Right atrium auricular region (tissue), 2 donors: Measurements from ENCODE around the gene WDPCP. TPM values are rescaled to one million over a fixed set of nuclear protein-coding genes. Genes with fewer than 3 reads are reported as not detected.

Experiments used
- DNase-seq: peaks from one replicate; pipeline ENCODE4 v3.0.0-alpha.2; 2019; ENCODE audit warnings: low spot score
- H3K27ac ChIP-seq, 2 donors: fragments of 200-600 bp; sonication (generic); 1 replicate in 1 of 2; 2 replicates in 1 of 2; pipeline ENCODE4 v1.5.1; 2016 to 2019
- H3K27me3 ChIP-seq, 2 donors: fragments of 200-600 bp; sonication (generic); one replicate each; pipeline versions ENCODE4 v1.5.1 to v1.6.0; 2017 to 2019
- H3K36me3 ChIP-seq: fragments of 200-600 bp; sonication (generic); one replicate; pipeline ENCODE4 v1.5.1; 2016
- H3K4me1 ChIP-seq, 2 donors: fragments of 200-600 bp; sonication (generic); one replicate each; pipeline versions ENCODE4 v1.5.1 to v1.6.0; 2017 to 2019
- H3K4me3 ChIP-seq, 2 donors: fragments of 200-600 bp; sonication (generic); 1 replicate in 1 of 2; 2 replicates in 1 of 2; pipeline ENCODE4 v1.5.1; 2017 to 2019; ENCODE audit warnings: mild to moderate bottlenecking in 1 of 2, moderate library complexity in 1 of 2
- H3K9me3 ChIP-seq, 2 donors: fragments of 200-600 bp; sonication (generic); one replicate each; pipeline ENCODE4 v1.5.1; 2019
- total RNA-seq, 2 donors: library from RNA; depleted of rRNA; stranded (reverse); fragments of >200 nt; gene quantifications; one replicate each; pipeline ENCODE4 v1.1.0, GENCODE V29; 2016
- TF ChIP-seq, protein P1 (sequence below), 2 donors: fragments of 200-600 bp; sonication (generic); IDR thresholded peaks; one replicate each; pipeline ENCODE4 v1.5.1; 2019; ENCODE audit warnings: antibody characterized with exemption in 2 of 2

WDPCP gene
- total RNA-seq, 2 donors from 2014 or later = 8.7 to 12.6 TPM

- no peak for DNase-seq
- H3K4me1 ChIP-seq = no peaks in the 10 kb centered on the region
- peaks cover 5 to 48% of the 10 kb centered on the region in 2 donors for H3K9me3 ChIP-seq
- H3K27me3 ChIP-seq = no peaks in the 10 kb centered on the region
- H3K27ac ChIP-seq = no peak overlapping the region
- TF ChIP-seq, protein P1, sequence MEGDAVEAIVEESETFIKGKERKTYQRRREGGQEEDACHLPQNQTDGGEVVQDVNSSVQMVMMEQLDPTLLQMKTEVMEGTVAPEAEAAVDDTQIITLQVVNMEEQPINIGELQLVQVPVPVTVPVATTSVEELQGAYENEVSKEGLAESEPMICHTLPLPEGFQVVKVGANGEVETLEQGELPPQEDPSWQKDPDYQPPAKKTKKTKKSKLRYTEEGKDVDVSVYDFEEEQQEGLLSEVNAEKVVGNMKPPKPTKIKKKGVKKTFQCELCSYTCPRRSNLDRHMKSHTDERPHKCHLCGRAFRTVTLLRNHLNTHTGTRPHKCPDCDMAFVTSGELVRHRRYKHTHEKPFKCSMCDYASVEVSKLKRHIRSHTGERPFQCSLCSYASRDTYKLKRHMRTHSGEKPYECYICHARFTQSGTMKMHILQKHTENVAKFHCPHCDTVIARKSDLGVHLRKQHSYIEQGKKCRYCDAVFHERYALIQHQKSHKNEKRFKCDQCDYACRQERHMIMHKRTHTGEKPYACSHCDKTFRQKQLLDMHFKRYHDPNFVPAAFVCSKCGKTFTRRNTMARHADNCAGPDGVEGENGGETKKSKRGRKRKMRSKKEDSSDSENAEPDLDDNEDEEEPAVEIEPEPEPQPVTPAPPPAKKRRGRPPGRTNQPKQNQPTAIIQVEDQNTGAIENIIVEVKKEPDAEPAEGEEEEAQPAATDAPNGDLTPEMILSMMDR (IDR thresholded peaks at IDR 0.05) = no peak
- no peak overlapping the region for H3K4me3 ChIP-seq
- no peaks in the 10 kb centered on the region for H3K36me3 ChIP-seq
Observed at GRCh38 chr2:63272560-63272959, 315.7 kb downstream of the WDPCP start.

GRCh38 chr2:63270717-63271116, 317.6 kb downstream of the WDPCP start:
- no peak for DNase-seq
- H3K36me3 ChIP-seq = no peaks in the 10 kb centered on the region
- H3K27ac ChIP-seq = no peak overlapping the region
- H3K4me3 ChIP-seq = no peak overlapping the region
- H3K4me1 ChIP-seq = no peaks in the 10 kb centered on the region
- H3K9me3 ChIP-seq = peaks cover 5 to 42% of the 10 kb centered on the region in 2 donors
- TF ChIP-seq, protein P1 (IDR thresholded peaks at IDR 0.05) = no peak
- H3K27me3 ChIP-seq = no peaks in the 10 kb centered on the region

GRCh38 chr2:63268946-63269345, 319.3 kb downstream of the WDPCP start:
- Histone ChIP-seq H3K36me3 (no peaks in the 10 kb centered on the region), H3K4me3 (no peak overlapping the region), H3K4me1 (no peaks in the 10 kb centered on the region), H3K27ac (no peak overlapping the region), H3K27me3 (no peaks in the 10 kb centered on the region), H3K9me3 (peaks cover 5 to 24% of the 10 kb centered on the region in 2 donors)
- no peak for DNase-seq
- TF ChIP-seq, protein P1 (IDR thresholded peaks at IDR 0.05) = no peak

- no peak for DNase-seq
- H3K36me3 ChIP-seq = no peaks in the 10 kb centered on the region
- H3K27me3 ChIP-seq = no peaks in the 10 kb centered on the region
- H3K27ac ChIP-seq = no peak overlapping the region
- no peak overlapping the region for H3K4me3 ChIP-seq
- H3K4me1 ChIP-seq = no peaks in the 10 kb centered on the region
- no peaks in the 10 kb centered on the region for H3K9me3 ChIP-seq
- TF ChIP-seq, protein P1 (IDR thresholded peaks at IDR 0.05) = no peak
Observed at GRCh38 chr2:63261137-63261621, 327.1 kb downstream of the WDPCP start.

DNA sequence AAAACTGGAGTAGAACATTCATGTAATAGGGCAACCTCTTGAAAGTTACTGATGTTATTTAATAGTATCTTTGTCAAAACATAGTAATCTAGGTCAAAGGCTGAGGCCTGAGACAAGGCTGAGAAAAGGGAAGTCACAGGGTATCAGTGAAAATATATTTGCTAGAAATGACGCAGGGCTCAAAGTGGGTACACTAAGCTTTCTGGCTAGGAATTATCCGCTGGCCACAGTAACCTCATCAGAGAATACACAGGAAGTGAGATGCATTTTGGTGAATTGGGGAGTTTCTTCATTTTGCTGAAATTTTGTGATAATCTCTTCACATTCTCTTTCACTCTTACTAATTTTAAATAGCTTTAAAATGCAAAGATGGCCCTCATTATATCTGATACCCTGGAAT, 330.8 kb downstream of the WDPCP start:
- no peaks in the 10 kb centered on the region for H3K27me3 ChIP-seq
- no peak for DNase-seq
- H3K4me1 ChIP-seq = no peaks in the 10 kb centered on the region
- H3K4me3 ChIP-seq = no peak overlapping the region
- H3K27ac ChIP-seq = no peak overlapping the region
- H3K36me3 ChIP-seq = no peaks in the 10 kb centered on the region
- H3K9me3 ChIP-seq = no peaks in the 10 kb centered on the region
- TF ChIP-seq, protein P1 (IDR thresholded peaks at IDR 0.05) = no peak

- H3K9me3 ChIP-seq = no peaks in the 10 kb centered on the region
- no peak overlapping the region for H3K4me3 ChIP-seq
- H3K36me3 ChIP-seq = no peaks in the 10 kb centered on the region
- DNase-seq = no peak
- H3K4me1 ChIP-seq = no peaks in the 10 kb centered on the region
- TF ChIP-seq, protein P1 (IDR thresholded peaks at IDR 0.05) = no peak
- no peaks in the 10 kb centered on the region for H3K27me3 ChIP-seq
- no peak overlapping the region for H3K27ac ChIP-seq
Observed at GRCh38 chr2:63249161-63249560, 339.1 kb downstream of the WDPCP start.
